Ovary (tissue), 3 donors: Measurements from ENCODE around the gene ATP5PO.

Experiments used
- CTCF ChIP-seq, 3 donors: fragments of 450-650 bp in 2 of 3; fragments of 200-600 bp in 1 of 3; IDR thresholded peaks; one replicate each; pipeline versions ENCODE4 v1.5.1 to v1.8.0; 2016 to 2022; ENCODE audit warnings: antibody characterized with exemption in 3 of 3, mild to moderate bottlenecking in 1 of 3
- EP300 ChIP-seq: sonication (generic); formaldehyde crosslinking; IDR thresholded peaks from one replicate; pipeline ENCODE4 v1.6.1; 2017; ENCODE audit warnings: antibody characterized with exemption
- POLR2A ChIP-seq: fragments of 450-650 bp; IDR thresholded peaks from one replicate; pipeline ENCODE4 v1.6.1; 2017; ENCODE audit warnings: antibody characterized with exemption, mild to moderate bottlenecking, moderate library complexity
- donor health status: DM: no; HTN: no; CAD: no.

- no peak for TF ChIP-seq POLR2A
- TF ChIP-seq CTCF (IDR thresholded peaks at IDR 0.05): no peak
- TF ChIP-seq EP300: no peak
These were observed 61.0 kb downstream of the ATP5PO start for GRCh38 chr21:33854604-33855003.
